Neural crest cell (in vitro differentiated cells): ENCODE measurements around the gene GOLGA6D. TPM values are rescaled to one million over a fixed set of nuclear protein-coding genes. Genes with fewer than 3 reads are reported as not detected.
"Not testable (repeated sequence)": the region's sequence is repeated elsewhere in the genome, so short reads cannot be mapped to it uniquely, and the experiment has no call there.

Source experiments
- DNase-seq: peaks from one replicate; pipeline ENCODE4 v3.0.0; 2021; ENCODE audit warnings: low read depth, mixed read lengths, low spot score
- H3K27ac Mint-ChIP-seq: one replicate; pipeline ENCODE4 v1.8.0; 2021; ENCODE audit warnings: mild to moderate bottlenecking, mixed read lengths; ENCODE audit not compliant: unreplicated experiment
- H3K27me3 Mint-ChIP-seq: 2 replicates; pipeline ENCODE4 v1.8.0; 2021; ENCODE audit warnings: low read depth, mild to moderate bottlenecking, mixed read lengths
- H3K36me3 Mint-ChIP-seq: 2 replicates; pipeline ENCODE4 v1.8.0; 2021; ENCODE audit warnings: low read depth, mild to moderate bottlenecking, mixed read lengths
- H3K4me1 Mint-ChIP-seq: 2 replicates; pipeline ENCODE4 v1.8.0; 2021; ENCODE audit warnings: mixed read lengths
- H3K4me3 Mint-ChIP-seq: one replicate; pipeline ENCODE4 v1.8.0; 2021; ENCODE audit warnings: mild to moderate bottlenecking, mixed read lengths
- H3K9me3 Mint-ChIP-seq: 2 replicates; pipeline ENCODE4 v1.8.0; 2021; ENCODE audit warnings: mixed read lengths
- total RNA-seq: library from RNA; stranded (reverse); gene quantifications from 2 replicates; pipeline ENCODE4 v1.2.1, GENCODE V29; 2021
- TF ChIP-seq, protein P1 (sequence below): fragments of 200-600 bp; sonication (generic); conservative IDR thresholded peaks from 2 replicates; pipeline ENCODE4 v1.5.0; 2021; ENCODE audit warnings: antibody characterized with exemption, mild to moderate bottlenecking

The GOLGA6D gene
- total RNA-seq, 1 donor from 2014 or later: not detected

DNA sequence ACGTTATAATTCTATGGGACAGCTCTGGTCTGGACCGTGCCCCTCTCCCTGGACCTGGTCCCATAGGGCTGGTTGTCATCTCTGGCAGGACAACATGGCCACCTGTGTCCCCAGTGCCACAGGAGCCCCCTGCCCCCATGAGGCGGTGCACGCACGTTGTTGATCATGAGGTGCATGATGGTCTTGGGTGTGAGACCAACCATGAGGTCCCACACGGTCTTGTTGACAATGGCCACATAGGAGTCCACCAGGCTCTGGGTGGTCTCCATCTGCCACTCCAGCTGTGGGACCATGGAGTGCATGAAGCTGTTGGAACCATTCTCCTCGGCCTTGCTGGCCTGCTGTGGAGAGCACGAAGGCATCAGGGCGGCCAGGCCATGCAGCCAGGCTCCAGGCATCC is 19.7 kb downstream of the GOLGA6D start:
- DNase-seq: no peak
- Mint-ChIP-seq H3K9me3 (no peaks in the 10 kb centered on the region), H3K36me3 (no peaks in the 10 kb centered on the region), H3K4me3 (no peak overlapping the region), H3K27ac (no peak overlapping the region), H3K27me3 (peaks cover 25% of the 10 kb centered on the region), H3K4me1 (peaks cover 10% of the 10 kb centered on the region)
- TF ChIP-seq, protein P1, sequence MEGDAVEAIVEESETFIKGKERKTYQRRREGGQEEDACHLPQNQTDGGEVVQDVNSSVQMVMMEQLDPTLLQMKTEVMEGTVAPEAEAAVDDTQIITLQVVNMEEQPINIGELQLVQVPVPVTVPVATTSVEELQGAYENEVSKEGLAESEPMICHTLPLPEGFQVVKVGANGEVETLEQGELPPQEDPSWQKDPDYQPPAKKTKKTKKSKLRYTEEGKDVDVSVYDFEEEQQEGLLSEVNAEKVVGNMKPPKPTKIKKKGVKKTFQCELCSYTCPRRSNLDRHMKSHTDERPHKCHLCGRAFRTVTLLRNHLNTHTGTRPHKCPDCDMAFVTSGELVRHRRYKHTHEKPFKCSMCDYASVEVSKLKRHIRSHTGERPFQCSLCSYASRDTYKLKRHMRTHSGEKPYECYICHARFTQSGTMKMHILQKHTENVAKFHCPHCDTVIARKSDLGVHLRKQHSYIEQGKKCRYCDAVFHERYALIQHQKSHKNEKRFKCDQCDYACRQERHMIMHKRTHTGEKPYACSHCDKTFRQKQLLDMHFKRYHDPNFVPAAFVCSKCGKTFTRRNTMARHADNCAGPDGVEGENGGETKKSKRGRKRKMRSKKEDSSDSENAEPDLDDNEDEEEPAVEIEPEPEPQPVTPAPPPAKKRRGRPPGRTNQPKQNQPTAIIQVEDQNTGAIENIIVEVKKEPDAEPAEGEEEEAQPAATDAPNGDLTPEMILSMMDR: no peak

DNA sequence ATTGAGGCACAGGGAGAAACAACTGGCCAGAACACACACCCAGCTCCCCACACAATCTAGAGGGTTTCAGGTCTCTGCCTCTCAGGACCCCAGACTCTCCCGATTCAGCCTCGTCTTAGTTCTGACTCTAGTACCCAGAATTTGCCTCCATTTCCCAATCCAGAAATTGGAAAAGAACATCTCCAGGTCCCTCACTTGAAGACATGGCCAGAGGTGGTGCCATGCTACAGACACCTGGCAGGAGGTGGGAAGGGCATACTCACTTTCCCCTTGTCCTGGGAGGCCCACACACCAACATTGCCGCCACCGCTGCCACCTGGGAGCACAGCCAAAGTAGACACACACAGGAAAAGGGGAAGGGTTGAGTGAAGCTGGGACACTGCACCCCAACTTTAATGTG is 20.1 kb downstream of the GOLGA6D start:
- not testable (repeated sequence) for H3K4me3 Mint-ChIP-seq, DNase-seq, H3K9me3 Mint-ChIP-seq, H3K4me1 Mint-ChIP-seq, H3K36me3 Mint-ChIP-seq, H3K27ac Mint-ChIP-seq
- H3K27me3 Mint-ChIP-seq: peaks cover 30% of the 10 kb centered on the region

DNA sequence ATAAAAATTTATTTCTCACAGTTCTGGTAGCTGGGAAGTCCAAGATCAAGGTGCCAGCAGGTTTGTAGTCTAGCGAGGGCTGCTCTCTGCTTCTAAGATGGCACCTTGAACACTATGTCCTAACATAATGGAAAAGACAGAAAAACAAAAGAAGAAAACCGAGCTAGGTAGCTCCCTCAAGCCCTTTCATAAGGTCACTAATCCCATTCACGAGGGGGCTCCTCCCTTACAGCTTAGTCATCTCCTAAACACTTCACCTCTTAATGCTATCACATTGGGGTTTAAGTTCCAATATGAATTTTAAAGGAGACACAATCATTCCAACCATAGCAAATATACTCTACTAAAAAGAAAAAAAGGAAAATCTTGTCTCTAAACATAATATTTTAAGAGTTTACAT is 23.6 kb downstream of the GOLGA6D start:
- no peak for DNase-seq
- H3K4me3 Mint-ChIP-seq: no peak overlapping the region
- TF ChIP-seq, protein P1: no peak
- H3K4me1 Mint-ChIP-seq: peaks cover 10% of the 10 kb centered on the region
- no peak overlapping the region for H3K27ac Mint-ChIP-seq
- H3K9me3 Mint-ChIP-seq: no peaks in the 10 kb centered on the region
- H3K36me3 Mint-ChIP-seq: no peaks in the 10 kb centered on the region
- H3K27me3 Mint-ChIP-seq: peaks cover 55% of the 10 kb centered on the region

DNA sequence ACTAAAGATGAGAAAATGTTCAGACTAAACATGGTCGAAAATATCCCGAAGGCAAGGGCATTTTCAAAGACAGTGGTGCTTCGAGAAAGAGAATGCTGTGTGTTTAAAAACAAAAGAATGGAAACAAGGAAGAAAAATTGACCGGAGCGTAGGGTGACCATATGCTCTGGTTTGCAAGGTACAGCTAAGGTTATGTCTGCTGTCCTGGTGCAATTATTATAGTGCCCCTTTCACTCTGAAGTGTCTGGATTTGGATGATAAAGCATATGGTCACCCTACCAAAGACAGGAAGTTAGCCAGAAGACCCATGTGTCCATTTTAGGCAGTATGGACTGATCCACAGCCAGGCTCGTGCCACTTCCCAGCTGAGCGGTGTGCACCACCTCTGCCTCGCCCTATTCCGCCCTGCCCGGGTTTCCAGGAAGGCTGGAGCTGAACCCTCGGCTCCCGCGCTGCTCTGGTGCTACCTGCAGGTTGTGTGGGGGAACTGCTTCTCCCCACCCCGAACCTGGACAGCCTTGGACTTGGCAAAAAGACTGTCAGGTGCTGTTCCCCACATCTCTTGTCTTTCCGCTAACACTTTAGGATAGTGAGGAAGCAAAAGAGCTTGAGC is 25.2 kb downstream of the GOLGA6D start:
- Mint-ChIP-seq H3K4me3 (no peak overlapping the region), H3K9me3 (no peaks in the 10 kb centered on the region), H3K27ac (no peak overlapping the region), H3K36me3 (no peaks in the 10 kb centered on the region), H3K4me1 (peaks cover 10% of the 10 kb centered on the region), H3K27me3 (peaks cover 60% of the 10 kb centered on the region)
- DNase-seq: peak; percentile 25
- TF ChIP-seq, protein P1: peak; percentile 65

DNA sequence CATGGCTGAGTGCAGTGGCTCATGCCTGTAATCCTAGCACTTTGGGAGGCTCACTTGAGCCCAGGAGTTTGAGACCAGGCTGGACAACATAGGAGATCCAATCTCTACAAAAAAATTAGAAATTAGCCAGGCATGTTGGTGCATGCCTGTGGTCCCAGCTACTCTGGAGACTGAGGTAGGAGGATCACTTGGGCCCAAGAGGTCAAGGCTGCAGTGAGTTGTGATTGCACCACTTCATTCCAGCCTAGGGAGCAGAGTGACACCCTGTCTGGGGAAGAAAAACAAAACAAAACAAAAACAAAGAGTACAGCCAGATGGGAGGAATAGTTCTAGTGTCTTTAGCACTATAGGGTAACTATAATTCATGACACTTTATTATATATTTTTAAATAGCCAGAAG is 27.1 kb downstream of the GOLGA6D start:
- Mint-ChIP-seq H3K27ac (no peak overlapping the region), H3K4me3 (no peak overlapping the region)
- no peak for DNase-seq

DNA sequence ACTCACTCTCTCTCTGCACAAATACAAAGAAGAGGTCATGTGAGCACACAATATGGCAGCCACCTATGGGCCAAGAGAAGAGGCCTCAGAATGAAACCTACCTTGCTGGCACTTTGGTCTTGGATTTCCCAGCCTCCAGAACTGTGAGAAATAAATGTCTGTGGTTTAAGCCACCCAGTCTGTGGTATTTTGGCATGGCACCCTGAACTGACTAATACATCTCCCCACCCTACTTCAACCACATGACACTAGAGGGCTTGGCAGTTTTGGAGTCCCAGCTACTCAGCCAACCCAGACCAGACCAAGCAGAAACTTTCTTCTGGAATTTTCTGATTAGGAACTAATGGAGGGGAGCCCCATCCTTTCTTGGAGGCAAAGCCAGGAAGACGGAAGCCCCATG is 29.9 kb downstream of the GOLGA6D start:
- H3K36me3 Mint-ChIP-seq, H3K4me3 Mint-ChIP-seq, DNase-seq, H3K27ac Mint-ChIP-seq, H3K4me1 Mint-ChIP-seq, H3K9me3 Mint-ChIP-seq: not testable (repeated sequence)
- H3K27me3 Mint-ChIP-seq: peaks cover 35% of the 10 kb centered on the region

More for the DNA sequence above, 27.1 kb downstream of the GOLGA6D start:
- TF ChIP-seq, protein P1: no peak
- Mint-ChIP-seq H3K9me3 (no peaks in the 10 kb centered on the region), H3K4me1 (peaks cover 10% of the 10 kb centered on the region), H3K27me3 (peaks cover 49% of the 10 kb centered on the region), H3K36me3 (no peaks in the 10 kb centered on the region)
